ENCODE results near the gene PTPRA.

PTPRA gene

DNA sequence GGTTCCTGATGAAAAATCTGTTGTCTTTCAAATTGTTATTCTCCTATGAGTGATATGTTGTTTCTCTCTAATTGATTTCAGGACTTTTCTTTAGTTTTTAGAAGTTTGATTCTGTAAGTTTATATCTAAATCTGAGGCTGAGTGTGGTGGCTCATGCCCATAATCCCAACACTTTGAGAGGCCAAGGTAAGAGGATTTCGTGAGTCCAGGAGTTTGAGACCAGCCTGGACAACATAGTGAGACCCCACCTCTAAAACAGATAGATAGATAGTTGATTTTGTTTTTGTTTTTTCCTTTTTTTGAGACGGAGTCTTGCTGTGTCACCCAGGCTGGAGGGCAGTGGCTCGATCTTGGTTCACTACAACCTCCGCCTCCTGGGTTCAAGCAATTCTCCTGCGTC, 64.6 kb downstream of the PTPRA start:
- DNase-seq = no peak

DNA sequence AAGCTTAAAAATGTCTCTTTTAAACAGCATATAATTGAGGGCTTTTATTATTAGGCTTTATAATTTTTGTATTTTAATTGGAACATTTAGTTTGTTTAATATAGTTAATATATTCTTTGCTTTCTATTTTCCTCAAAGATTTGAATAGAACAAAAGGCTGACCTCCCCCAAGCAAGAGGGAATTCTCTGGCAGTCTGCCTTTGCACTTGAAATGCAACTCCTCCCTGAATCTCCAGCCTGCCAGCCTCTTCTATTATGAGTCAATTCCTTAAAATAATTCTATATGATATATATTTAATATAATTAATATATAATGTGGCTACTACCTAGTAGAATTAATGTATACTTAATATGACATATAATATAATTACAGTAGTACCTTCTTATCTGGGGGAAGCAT, 69.2 kb downstream of the PTPRA start:
- peak; percentile 28 for DNase-seq

DNA sequence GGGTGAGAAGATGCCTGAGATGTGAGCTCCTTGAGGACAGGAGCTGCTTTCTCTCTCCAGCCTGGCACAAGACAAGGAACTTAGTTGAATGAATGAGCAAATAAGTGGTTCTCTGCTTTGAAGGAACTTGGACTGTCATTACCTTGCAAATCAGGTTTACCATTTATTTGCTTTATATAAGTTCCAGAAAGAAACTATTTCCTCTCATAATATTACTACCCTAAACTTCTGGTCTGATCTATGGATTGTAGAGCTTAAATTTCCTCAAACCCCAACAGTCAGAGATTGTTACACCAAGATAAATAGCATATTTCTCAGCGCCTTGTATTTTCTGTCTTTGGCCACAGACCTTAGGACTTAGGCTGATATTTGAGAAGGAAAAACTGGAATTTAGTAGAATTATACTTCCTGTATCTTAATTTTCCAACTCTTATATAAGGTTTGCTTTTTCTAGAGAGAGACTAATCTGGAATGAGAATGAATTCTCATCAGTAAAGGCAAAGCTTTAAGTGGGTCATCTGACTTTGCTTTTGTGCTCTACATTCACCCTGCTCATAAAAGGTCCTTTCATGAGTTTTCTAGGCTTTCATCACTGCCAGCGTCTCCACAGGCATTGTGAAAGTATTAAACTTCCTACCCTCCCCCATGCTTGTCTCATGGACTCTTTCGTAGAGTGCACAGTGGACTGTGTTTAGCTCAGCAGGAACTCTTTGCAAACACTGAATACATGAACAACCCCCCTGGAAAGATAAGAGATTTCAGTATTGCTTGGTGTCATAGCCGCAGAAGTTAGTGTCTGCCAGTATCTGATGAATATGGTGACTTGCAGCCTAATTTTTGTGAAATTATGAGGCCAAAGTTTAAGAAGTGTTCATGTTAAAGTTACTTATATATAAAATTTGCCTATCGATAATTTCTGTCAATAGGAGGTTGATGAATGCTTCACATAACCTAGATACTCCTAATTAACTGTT, 74.0 kb downstream of the PTPRA start:
- peak; percentile 24 for DNase-seq

DNA sequence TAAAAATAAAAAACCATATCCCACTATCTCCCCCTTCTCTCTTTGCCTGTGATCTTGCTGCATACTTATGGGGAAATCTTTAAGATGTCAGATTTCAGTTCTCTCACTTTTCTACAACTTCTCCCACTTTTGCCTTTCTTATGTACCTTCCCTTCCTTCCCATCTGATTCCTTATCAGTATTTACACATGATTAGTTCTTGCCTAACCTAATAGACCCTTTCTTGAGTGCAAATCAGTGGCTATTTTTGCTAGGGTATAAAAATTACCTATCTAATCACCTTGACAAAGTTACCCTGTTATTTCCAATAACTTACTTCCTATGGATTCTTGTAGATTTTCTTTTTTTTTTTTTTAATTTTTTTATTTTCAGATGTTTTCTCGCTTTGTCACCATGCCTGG, 75.7 kb downstream of the PTPRA start:
- no peak for DNase-seq

DNA sequence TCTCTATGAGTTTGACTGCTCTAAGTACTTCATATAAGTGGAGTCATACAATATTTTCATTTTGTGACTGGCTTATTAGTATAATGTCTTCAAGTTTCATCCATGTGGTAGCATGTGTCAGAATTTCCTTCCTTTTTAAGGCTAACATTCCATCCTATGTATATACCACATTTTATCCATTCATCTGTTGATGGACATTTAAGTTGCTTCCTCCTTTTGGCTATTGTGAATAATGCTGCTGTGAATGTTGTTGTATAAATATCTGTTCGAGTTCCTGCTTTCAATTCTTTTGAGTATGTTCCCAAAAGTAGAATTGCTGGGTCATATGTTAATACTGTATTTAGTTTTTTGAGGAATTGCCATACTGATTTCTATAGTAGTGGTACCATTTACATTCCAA, 79.5 kb downstream of the PTPRA start:
- DNase-seq = no peak

DNA sequence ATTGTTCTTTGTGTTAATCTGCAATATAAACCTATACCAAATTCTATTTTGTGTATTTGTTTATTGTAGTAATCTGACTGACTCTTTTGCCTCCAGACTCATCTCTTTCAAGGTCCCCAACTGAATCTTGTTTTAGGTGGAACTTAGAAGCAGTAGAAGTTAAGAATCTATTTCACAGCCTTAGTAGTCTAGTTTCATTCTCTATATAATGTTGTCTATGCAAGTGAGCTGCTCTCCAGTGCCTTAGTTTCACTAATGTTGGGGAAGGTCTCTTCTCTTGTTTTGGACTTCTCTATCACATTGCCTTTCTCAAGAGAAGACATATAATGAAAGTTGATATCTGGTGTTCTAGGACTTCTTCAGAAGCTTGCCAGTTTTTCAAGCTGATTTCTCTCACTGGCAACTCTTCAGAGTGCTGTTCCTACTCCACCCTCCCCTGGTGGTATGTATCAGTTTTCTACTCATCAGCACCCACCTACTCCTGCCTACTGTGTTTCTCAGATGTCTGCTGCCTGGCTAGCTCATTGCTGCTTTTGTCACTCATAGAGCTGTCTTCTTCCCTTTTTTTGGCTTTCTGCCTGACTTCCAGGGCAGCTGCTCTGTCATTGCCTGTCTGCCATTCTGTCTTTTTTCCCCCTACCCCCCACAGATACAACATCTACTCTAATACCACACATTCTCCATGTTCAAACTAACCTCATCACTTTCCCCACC, 82.1 kb downstream of the PTPRA start:
- DNase-seq = no peak

DNA sequence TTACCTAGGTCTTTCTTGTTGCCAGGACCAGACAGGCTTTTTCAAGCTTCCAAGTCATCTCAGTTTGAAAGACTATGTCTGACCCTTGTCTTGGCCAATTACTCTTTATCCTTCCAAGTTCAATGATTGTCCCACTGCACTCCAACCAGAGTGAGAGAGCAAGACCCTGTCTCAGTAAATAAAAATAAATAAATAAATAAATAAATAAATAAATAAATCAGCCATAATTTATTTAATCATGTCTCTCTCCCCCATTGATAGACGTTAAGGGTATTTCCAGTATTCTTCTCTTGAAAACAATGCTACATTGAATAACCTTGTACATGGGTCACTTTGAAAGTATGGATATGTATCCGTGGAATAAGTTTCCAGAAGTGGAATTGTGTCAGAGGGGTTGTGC, 83.2 kb downstream of the PTPRA start:
- no peak for DNase-seq

DNA sequence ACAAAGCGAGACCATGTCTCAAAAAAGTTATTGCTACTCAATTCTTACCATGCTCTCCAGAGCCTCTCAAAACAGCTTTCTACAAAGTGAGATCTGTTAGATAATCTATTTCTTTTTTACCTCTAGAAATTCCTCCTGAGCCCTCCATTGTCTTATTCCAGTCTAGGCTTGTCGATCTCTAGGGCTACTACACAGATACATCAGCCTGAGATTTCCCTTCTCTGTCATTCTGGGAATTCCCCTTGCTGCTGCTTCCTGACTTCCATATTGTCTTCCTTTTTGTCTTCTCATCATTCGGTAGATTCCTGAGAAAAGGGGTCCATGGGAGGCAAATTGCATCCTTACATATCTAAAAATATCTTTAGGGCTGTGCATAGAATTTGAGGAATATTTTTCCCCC, 94.6 kb downstream of the PTPRA start:
- DNase-seq = no peak

DNA sequence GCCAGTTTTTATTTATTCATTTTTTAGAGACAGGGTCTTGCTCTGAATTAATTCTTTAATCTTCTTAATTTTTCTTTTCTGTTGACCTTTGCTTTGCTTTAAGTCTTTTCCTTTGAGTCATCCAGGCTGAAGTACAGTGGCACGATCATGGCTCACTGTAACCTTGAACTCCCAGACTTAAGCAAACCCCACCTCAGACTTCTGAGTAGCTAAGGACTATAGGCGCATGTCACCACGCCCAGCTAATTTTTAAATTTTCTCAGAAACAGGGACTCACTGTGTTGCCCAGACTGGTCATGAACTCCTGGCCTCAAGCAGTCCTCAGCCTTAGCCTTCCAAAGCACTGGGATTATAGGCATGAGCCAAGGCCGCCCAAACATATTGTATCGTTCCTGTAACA, 98.8 kb downstream of the PTPRA start:
- no peak for DNase-seq

DNA sequence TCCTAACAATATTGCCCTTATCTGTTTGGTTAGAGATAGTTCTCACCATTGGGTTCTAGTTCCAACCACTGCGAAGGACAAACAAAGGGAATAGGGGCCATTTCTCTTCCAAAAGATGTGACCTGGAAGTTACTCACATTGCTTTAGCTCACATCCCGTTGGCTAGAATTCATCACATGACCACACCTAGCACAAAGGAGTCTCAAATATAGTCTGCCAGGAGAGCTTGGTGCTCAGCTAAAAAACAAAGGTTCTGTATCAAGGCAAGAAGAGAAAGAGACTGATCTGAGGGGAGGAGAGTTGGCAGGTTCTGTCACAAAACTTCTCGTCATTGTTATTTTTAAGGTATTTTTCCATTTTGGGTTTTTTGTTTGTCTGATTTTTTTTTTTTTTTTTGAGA, 100.3 kb downstream of the PTPRA start:
- DNase-seq = no peak

DNA sequence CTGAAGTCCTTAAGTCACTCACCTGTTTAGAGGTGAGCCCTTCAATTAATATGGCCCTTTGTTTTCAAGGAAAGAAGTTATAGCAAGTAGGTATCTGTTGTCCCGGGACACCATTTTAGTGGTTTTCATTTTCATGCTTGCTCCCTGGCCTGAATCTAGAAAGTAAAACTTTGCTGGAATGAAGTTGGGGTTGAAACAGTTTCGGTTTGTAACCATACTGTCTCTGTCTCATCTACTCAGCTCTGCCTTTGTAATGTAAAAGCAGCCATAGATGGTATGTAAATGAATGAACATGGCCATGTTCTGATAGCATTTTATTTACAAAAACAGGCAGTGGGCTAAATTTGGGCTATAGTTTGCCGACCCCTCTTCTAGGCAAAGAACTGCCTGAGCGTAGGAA, 105.2 kb downstream of the PTPRA start:
- DNase-seq = no peak

DNA sequence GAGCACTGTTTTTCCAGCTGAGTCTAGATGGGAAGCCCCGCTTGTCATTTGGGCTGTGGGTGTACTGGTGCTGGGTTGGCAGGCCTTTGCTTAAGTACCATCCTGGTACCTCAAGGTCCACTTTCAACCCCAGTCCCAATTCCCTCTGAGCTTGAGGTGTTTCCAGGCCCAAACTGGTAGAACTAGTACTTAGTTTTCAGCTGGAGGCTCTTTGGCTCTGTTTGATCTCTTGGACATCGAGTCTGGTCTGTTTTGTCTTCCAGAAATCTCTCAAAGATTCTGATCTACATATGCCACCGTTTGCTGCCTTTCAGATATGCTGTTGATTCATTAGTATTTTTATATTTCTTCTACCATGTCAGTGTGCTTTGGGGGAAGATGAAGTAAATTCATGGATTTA, 108.4 kb downstream of the PTPRA start:
- no peak for DNase-seq

DNA sequence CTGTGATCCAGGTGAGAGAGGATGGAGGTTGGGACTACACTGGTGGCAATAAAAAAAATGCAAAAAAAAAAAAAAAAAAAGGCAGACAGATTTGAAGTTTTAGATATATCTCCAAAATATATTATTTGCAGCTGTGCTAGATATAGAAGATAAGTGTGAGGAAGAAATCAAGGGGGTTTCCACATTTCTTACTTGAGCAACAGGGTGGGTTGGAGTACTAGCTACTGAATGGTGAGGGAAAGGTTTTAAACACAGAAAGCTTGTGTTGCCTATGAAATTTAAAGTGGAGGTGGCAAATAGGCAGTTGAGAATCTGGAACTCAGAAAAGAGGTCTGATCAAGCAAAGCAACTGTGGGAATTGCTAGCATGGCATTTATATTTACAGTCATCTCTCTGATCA, 110.2 kb downstream of the PTPRA start:
- no peak for DNase-seq

DNA sequence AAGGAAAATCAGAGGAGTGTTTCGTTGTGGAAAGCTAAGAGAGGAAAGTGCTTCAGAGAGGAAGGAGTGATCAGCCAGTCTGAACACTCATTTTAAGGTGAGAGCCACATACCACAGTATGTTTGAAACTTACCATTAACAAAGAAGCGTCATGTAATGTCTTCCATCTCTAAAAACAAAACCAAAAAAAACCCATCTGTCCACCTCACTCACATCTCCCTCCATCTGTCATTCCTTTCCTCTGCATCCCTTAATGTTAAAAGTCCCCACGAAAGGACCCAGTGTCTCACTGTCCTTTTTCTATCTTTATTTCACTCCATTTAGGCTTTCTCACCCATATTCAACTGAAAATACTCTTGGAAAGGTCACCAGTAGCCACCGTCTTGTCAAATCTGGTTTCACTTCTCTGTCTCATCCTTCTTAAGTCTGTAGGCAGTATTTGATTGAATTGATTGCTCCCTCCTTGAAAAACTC, 110.8 kb downstream of the PTPRA start:
- no peak for DNase-seq

DNA sequence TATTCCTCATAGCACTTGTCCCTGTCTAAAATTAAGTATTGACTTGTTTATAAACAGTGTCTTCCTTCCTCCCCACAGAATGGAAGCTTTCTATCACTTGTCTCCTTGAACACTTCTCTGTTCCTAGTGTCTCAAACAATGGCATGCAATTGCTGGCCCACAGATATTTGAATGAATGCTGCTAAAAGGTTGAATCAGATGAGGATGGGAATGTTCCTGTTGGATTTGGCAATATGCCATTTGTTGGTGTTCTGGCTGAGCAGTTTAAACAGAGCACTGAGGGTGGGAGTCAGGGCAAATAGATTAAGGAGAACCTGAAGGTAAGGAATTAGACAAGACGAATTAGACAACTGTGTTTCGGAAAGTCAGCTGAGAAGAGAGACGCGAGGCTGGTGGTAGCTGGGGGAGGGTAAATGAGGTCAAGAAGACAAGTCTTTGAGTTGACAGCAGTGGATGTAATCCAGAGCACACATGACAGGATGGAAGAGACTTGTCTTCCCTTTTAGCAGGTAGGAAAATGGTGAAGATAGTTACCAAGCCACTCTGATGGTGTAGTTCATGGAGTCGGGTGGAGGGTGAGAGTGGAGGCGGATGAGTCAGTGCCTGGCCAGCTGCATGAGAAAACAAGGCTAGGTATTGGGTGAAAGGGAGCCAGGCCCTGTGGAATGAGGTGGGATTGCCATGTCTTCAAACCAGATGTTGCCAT, 111.8 kb downstream of the PTPRA start:
- DNase-seq = no peak

DNA sequence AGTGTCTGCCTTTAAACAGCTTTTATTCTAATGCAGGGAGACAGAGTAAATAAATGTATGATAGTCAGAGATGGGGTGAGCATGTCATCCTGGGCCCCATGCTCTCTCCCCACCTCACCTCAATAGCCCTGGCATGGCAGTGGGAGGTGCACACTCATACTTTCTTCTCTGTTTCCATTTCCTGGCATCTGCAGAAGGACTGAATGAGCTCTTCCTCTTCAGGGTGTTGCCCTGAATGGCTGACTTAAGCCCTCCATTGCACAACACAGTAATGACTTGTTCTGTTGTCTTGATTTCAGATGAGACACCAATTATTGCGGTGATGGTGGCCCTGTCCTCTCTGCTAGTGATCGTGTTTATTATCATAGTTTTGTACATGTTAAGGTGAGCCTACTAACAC, 113.2 kb downstream of the PTPRA start:
- DNase-seq = no peak

DNA sequence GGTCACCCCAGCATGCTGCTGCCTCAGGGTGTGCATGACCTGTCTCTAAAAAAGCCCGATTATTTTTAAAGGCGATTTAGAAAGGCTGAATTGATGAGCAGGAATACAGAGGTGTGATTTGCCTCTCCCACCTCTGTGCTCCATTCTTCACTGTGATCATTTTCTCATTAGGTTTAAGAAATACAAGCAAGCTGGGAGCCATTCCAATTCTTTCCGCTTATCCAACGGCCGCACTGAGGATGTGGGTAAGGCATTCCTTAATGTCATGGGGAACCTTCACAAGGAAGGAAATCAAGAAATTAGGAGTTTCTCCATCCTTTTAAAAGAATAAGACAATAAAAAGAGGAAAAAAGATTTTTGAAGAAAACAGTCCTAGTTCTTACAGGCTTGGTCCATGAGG, 114.6 kb downstream of the PTPRA start:
- no peak for DNase-seq

DNA sequence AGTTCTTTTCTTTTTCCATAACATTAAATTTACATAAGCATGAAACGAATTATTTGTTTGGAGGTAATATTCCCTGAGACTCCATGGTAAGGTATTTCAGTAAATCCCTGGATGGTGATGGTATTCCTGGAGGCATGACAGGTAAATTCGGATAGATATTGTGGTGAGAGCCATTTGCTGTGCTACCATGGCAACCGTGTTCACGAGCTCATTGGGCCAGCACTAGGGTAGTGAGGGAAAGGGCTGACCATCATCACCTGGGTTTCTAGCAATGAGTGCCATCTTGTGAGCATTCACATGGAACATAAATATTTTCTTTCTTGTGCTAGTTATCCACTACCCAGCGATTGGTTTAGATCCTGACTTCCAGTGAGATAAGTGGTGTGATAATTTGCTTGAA, 118.3 kb downstream of the PTPRA start:
- DNase-seq = no peak

DNA sequence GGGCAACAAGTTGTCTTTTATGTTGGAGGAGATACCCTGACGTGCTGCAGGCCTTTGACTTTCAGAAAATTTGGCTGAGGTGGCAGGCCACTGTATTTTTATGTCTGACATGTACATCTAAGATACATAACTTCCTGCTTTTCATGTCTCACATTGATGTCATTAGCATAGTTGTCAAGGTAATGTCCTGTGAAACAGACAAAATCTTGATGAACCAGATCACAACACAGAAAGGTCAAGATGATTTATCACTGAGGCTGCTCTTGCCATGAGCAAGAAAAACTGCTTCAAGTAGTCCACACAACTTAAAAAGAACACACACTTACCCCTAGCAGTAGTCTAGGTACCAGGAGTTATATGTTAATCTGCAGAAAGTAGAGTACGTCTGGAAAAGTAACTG, 120.0 kb downstream of the PTPRA start:
- DNase-seq = no peak

DNA sequence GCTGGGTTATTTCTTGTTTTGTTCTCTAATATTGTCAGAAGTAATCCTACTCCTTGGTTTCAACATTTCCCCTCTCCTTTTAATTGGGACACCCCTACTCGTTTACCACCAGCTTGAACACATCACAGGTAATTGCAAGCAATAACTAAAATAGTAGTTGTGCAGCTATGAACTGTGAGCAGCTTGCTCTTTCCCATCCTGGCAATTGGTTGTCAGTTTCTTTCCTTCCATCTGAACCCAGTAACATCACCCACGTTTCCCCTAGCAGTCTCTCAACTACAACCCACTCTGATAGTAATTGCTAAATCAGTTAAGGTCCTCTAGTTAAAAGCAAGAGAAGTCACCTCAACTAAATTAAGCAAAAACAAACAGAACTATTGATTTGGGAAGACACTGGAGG, 122.5 kb downstream of the PTPRA start:
- DNase-seq = no peak

DNA sequence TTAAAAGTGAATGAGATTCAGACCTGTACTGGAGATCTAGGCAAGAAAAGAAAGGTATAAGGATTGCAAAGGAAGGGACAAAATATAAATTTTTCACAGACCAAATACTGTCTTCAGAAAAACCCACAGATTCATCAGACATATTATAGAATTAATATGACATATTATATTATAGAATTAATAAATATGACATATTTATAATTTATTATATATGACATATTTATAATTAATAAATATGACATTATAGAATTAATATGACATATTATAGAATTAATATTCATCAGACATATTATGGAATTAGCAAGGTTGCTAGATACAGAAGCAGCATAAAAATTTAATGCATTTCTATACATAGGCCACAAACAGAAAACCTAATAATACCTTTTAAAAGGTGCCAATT, 125.4 kb downstream of the PTPRA start:
- DNase-seq = no peak

DNA sequence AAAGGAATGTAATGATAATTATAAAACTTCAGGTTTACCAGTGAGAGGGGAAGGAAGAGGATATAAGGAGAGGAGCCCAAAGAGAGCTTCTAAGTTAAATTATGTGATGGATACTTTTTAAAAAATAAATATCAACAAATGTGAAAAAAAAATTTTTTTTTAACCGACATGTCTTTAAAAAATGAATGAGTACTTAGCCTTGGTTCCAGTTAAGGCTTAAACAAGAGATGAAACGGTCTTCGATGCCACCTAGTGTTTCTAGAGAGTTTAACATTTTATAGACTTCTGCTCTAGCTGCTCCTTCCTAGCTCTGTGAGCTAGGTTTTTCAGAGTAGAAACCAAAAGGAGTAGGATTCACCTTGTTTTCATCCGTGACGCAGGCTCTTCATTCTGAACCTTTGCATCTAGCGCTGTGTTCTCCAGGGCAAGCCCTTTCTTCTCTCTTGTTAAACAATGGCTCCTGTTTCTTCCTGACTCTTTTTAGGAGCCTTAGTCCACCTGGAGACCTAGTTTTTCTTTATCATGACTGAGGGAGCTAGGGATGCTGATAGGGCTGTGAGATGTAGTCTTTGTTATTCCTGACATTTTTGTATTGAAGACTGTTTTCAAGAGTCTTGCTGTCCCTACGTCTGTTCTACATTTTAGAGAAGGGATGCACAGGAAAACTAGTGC, 127.7 kb downstream of the PTPRA start:
- DNase-seq = no peak

DNA sequence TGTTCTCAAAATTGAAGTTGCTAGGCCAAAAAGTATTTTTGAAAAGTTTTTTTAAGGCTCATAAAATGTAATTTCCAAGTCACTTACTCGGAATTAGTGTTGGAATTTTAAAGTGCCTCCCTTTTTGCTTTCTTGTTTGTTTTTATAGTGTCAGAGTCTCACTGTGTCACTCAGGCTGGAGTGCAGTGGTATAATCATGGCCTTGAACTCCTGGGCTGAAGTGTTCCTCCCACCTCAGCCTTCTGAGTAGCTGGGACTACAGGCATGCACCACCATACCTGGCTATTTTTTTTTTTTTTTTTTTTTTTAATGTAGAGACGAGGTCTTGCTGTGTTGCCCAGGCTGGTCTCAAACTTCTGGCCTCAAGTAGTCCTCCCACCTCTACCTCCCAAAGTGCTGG, 130.1 kb downstream of the PTPRA start:
- no peak for DNase-seq

Measured in femur (tissue), 1 donor.